Mesothelial cell of epicardium (in vitro differentiated cells): ENCODE measurements around the gene HAGH. TPM values are rescaled to one million over a fixed set of nuclear protein-coding genes. Genes with fewer than 3 reads are reported as not detected.
"Not testable (repeated sequence)": the region's sequence is repeated elsewhere in the genome, so short reads cannot be mapped to it uniquely, and the experiment has no call there.

Experiments
- DNase-seq, 2 experiments: peaks; one replicate each; pipeline ENCODE4 v3.0.0; 2021; ENCODE audit warnings: low spot score in 2 of 2; ENCODE audit not compliant: unreplicated experiment in 2 of 2
- H3K27ac Mint-ChIP-seq: 2 replicates; pipeline ENCODE4 v1.8.0; 2021; ENCODE audit warnings: mixed read lengths
- H3K27me3 Mint-ChIP-seq: 2 replicates; pipeline ENCODE4 v1.8.0; 2021; ENCODE audit warnings: low read depth, mixed read lengths
- H3K36me3 Mint-ChIP-seq: 2 replicates; pipeline ENCODE4 v1.8.0; 2021; ENCODE audit warnings: mixed read lengths
- H3K4me1 Mint-ChIP-seq: 2 replicates; pipeline ENCODE4 v1.8.0; 2021; ENCODE audit warnings: mixed read lengths
- H3K4me3 Mint-ChIP-seq: 2 replicates; pipeline ENCODE4 v1.8.0; 2021; ENCODE audit warnings: mild to moderate bottlenecking, moderate library complexity, mixed read lengths
- H3K9me3 Mint-ChIP-seq: 2 replicates; pipeline ENCODE4 v1.8.0; 2021; ENCODE audit warnings: mixed read lengths
- total RNA-seq: library from RNA; stranded (reverse); gene quantifications from 3 replicates; pipeline ENCODE4 v1.2.1, GENCODE V29; 2021
- TF ChIP-seq, protein P1 (sequence below): fragments of 200-600 bp; sonication (generic); IDR thresholded peaks from one replicate; pipeline ENCODE4 v1.5.0; 2021; ENCODE audit warnings: antibody characterized with exemption; ENCODE audit not compliant: unreplicated experiment

HAGH gene
- total RNA-seq: 27.8 to 29.8 TPM (median 29.7 TPM) in 3 replicates

DNA sequence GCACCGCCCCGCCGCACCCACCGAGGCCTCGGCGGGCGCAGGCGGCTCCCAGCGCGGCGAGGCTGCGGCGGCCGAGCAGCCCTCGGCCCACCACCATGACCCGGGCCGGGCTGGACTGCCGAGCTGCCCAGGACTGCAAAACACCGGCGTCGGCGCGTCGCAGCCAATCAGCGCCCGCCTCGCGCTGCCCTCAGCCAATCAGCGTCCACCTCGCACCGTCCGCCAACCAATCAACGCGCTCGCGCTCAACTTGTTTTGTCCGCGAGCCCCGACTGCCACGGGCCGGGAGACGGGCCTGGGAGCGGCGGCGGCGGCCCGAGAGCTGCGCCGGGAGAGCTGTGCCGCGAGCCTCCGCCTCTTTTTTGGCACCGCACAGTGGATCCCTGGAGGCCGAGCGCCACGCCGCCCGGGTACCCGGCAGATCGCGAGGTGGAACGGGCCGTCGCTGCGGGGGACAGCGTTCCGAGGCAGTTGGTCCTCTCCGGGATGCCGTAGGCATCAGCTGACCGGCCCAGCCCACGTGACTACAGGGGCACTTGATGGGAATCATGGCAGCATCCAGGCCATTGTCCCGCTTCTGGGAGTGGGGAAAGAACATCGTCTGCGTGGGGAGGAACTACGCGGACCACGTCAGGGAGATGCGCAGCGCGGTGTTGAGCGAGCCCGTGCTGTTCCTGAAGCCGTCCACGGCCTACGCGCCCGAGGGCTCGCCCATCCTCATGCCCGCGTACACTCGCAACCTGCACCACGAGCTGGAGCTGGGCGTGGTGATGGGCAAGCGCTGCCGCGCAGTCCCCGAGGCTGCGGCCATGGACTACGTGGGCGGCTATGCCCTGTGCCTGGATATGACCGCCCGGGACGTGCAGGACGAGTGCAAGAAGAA, at the start of gene HAGH, which contains the start of gene FAHD1:
Gene HAGH (minus strand): TSS at position 135 of the 883 bp plus-strand sequence. CDS start 38 bp downstream, at position 97.
Gene FAHD1 (plus strand): TSS at position 516 of the 883 bp plus-strand sequence. CDS start 33 bp downstream, at position 549.
- peaks cover 27% of the 10 kb centered on the region for H3K4me1 Mint-ChIP-seq
- H3K27ac Mint-ChIP-seq: peak within 1 kb of the TSS; percentile 92
- H3K36me3 Mint-ChIP-seq: peaks cover 2% of the 10 kb centered on the region
- H3K9me3 Mint-ChIP-seq: no peaks in the 10 kb centered on the region
- no peaks in the 10 kb centered on the region for H3K27me3 Mint-ChIP-seq
- DNase-seq: peak; percentile 85 to 96
- H3K4me3 Mint-ChIP-seq: peak within 1 kb of the TSS; percentile 92
- TF ChIP-seq, protein P1, sequence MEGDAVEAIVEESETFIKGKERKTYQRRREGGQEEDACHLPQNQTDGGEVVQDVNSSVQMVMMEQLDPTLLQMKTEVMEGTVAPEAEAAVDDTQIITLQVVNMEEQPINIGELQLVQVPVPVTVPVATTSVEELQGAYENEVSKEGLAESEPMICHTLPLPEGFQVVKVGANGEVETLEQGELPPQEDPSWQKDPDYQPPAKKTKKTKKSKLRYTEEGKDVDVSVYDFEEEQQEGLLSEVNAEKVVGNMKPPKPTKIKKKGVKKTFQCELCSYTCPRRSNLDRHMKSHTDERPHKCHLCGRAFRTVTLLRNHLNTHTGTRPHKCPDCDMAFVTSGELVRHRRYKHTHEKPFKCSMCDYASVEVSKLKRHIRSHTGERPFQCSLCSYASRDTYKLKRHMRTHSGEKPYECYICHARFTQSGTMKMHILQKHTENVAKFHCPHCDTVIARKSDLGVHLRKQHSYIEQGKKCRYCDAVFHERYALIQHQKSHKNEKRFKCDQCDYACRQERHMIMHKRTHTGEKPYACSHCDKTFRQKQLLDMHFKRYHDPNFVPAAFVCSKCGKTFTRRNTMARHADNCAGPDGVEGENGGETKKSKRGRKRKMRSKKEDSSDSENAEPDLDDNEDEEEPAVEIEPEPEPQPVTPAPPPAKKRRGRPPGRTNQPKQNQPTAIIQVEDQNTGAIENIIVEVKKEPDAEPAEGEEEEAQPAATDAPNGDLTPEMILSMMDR: no peak

DNA sequence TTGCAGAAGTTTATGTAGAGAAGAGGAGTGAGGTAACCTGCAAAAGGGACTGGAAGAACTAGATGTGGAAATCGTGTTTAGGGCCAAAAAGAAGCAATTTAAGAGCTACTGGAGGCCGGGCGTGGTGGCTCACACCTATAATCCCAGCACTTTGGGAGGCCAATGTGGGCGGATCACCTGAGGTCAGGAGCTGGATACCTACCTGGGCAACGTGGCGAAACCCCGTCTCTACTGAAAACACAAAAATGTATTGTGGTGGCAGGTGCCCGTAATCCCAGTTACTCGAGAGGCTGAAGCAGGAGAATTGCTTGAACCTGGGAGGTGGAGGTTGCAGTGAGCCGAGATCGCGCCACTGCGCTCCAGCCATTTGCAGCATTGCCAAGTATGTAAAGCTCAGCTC, 49.4 kb upstream of the HAGH start:
- H3K27me3 Mint-ChIP-seq: peaks cover 63% of the 10 kb centered on the region
- not testable (repeated sequence) for H3K27ac Mint-ChIP-seq, H3K4me3 Mint-ChIP-seq

DNA sequence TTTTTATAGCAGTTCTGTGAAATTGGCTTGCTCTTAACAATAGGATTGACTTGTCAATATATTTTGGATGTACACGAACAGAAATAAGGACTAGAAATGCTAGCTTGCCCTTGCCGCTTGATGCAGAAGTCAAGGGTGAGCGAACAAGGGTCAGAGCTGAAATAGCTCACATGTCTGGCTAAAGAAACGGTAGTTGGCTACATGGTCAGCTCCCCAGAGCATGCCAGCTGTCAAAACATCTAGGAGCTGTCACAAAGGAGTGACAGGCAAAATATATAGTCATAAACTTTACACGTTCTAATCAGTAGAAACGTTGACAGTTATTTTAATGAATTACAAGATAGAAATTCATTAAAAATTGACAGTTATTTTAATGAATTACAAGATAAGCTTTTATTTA, 48.2 kb upstream of the HAGH start:
- TF ChIP-seq, protein P1: no peak
- H3K36me3 Mint-ChIP-seq: peaks cover 2% of the 10 kb centered on the region

More for the DNA sequence above, 49.4 kb upstream of the HAGH start:
- H3K9me3 Mint-ChIP-seq, DNase-seq, H3K36me3 Mint-ChIP-seq, H3K4me1 Mint-ChIP-seq: not testable (repeated sequence)

DNA sequence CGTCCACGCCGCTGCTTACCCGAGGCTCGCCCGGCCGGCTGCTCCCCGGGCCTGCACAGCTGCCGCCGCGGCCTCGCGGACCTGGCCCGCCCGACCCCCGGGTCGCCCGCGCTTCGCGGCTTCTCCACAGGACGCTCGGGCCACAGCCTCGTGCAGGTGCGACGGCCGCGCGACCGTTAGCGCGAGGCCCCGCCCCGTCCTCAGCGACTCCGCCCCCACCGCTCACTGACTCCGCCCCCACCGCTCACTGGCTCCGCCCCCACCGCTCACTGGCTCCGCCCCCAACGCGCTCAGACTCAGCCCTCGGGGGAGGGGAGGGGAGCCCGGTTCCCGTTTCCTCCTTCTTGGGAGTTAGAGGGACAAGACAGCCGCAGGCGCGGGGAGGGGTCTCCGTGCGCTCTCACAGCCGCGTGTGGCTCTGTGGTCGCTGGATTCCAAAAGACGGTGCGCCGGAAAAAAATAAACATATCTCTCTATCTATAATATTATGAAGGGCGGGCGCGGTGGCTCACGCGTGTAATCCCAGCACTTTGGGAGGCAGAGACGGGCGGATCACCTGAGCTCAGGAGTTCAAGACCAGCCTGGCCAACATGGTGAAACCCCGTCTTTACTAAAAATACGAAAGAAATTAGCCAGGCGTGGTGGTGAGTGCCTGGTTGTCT, 45.5 kb upstream of the HAGH start, which contains the start of gene MEIOB:
Gene MEIOB (minus strand): TSS at position 191 of the 662 bp plus-strand sequence. CDS start 3,989 bp downstream, outside the sequence.
- no peak for DNase-seq
- peaks cover 3% of the 10 kb centered on the region for H3K9me3 Mint-ChIP-seq
- TF ChIP-seq, protein P1: no peak
- peaks cover 2% of the 10 kb centered on the region for H3K4me1 Mint-ChIP-seq
- no peak within 1 kb of the TSS for H3K27ac Mint-ChIP-seq
- H3K36me3 Mint-ChIP-seq: peaks cover 2% of the 10 kb centered on the region
- peak within 1 kb of the TSS; percentile 50 for H3K4me3 Mint-ChIP-seq
- peaks cover 54% of the 10 kb centered on the region for H3K27me3 Mint-ChIP-seq

More for the DNA sequence above, 48.2 kb upstream of the HAGH start:
- peaks cover 3% of the 10 kb centered on the region for H3K9me3 Mint-ChIP-seq
- H3K4me3 Mint-ChIP-seq: no peak overlapping the region
- peaks cover 72% of the 10 kb centered on the region for H3K27me3 Mint-ChIP-seq
- no peak overlapping the region for H3K27ac Mint-ChIP-seq
- H3K4me1 Mint-ChIP-seq: peaks cover 7% of the 10 kb centered on the region
- DNase-seq: no peak

DNA sequence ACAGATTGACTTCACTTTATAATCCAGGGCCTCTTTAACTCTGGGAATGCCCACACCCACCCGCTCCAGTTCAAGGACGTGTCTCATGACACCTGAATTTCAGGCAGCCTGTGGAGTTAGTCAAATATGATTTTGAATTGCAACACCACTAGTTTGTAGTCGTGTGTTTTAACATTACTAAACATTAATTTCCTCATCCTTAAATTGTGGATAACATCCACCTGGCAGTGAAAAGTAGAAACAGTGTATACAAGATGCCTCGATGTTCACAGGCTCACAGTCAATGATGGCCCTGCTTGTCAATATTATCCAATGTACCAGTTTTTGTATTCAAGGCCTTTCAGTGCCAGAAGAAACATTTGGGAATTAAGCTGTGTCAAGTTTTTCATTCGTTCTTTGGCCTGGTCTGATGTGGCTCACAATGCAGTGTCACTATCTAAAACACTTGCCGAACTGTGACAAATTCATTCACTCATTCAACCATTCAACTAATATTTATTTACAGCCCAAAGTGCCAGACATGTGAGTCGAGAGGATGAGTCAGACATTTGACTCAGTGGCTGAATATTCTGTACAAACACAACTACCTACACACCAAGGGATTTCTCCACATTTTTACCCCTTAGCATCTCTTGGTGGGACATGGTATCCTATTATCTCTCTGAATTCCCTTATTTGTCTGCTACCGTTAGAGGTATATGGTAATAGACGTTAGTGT, 43.9 kb upstream of the HAGH start:
- peaks cover 58% of the 10 kb centered on the region for H3K27me3 Mint-ChIP-seq
- H3K36me3 Mint-ChIP-seq: peaks cover 2% of the 10 kb centered on the region
- H3K4me3 Mint-ChIP-seq: no peak overlapping the region
- peaks cover 2% of the 10 kb centered on the region for H3K4me1 Mint-ChIP-seq
- no peak for DNase-seq
- TF ChIP-seq, protein P1: no peak
- no peak overlapping the region for H3K27ac Mint-ChIP-seq
- peaks cover 3% of the 10 kb centered on the region for H3K9me3 Mint-ChIP-seq
